Loucy (cell line): ENCODE results near the gene LOX.
"Not testable (repeated sequence)": the region's sequence is repeated elsewhere in the genome, so short reads cannot be mapped to it uniquely, and the experiment has no call there.

Experiments
- H2AFZ ChIP-seq: fragments of 200-600 bp; sonication (generic); 2 replicates; pipeline ENCODE4 v1.6.0; 2016; ENCODE audit warnings: antibody characterized with exemption, mild to moderate bottlenecking, low read length, moderate library complexity
- H3F3A ChIP-seq: fragments of 200-600 bp; 2 replicates; pipeline ENCODE4 v1.6.0; 2016; ENCODE audit warnings: antibody characterized with exemption, low read depth, mild to moderate bottlenecking
- H3K27me3 ChIP-seq: fragments of 200-600 bp; sonication (generic); 2 replicates; pipeline ENCODE4 v1.6.1; 2014; ENCODE audit warnings: low read length, mild to moderate bottlenecking; ENCODE audit not compliant: insufficient read depth, poor library complexity, severe bottlenecking
- H3K36me3 ChIP-seq: fragments of 200-600 bp; sonication (generic); 2 replicates; pipeline ENCODE4 v1.6.1; 2016; ENCODE audit warnings: low read length; ENCODE audit not compliant: insufficient read depth
- H3K4me1 ChIP-seq: fragments of 200-600 bp; sonication (generic); 2 replicates; pipeline ENCODE4 v1.5.1; 2014; ENCODE audit warnings: low read length, mild to moderate bottlenecking; ENCODE audit not compliant: insufficient read depth, poor library complexity, severe bottlenecking
- H3K4me2 ChIP-seq: fragments of 200-600 bp; sonication (generic); 2 replicates; pipeline ENCODE4 v1.6.0; 2014; ENCODE audit warnings: antibody characterized with exemption, low read length, low read depth, mild to moderate bottlenecking; ENCODE audit not compliant: poor library complexity, severe bottlenecking
- H3K4me3 ChIP-seq: fragments of 200-600 bp; sonication (generic); 2 replicates; pipeline ENCODE4 v1.5.1; 2014; ENCODE audit warnings: low read length, mild to moderate bottlenecking, mixed read lengths; ENCODE audit not compliant: poor library complexity, severe bottlenecking
- H3K79me2 ChIP-seq: fragments of 200-600 bp; sonication (generic); 2 replicates; pipeline ENCODE4 v1.6.1; 2014; ENCODE audit warnings: low read length; ENCODE audit not compliant: insufficient read depth
- H3K9ac ChIP-seq: fragments of 200-600 bp; sonication (generic); 2 replicates; pipeline ENCODE4 v1.6.0; 2014; ENCODE audit warnings: mild to moderate bottlenecking, low read depth, low read length, moderate library complexity; ENCODE audit not compliant: poor library complexity, severe bottlenecking
- H3K9me2 ChIP-seq: fragments of 200-600 bp; sonication (generic); replicated peaks from 2 replicates; pipeline ENCODE4 v1.6.1; 2016; ENCODE audit warnings: low read depth, low read length, mixed read lengths
- H3K9me3 ChIP-seq: fragments of 200-600 bp; sonication (generic); 2 replicates; pipeline ENCODE4 v1.6.1; 2014; ENCODE audit warnings: mild to moderate bottlenecking, antibody characterized with exemption, low read length, low read depth; ENCODE audit not compliant: insufficient read depth
- H4K20me1 ChIP-seq: fragments of 200-600 bp; sonication (generic); 2 replicates; pipeline ENCODE4 v1.6.0; 2014; ENCODE audit warnings: antibody characterized with exemption, low read length, mild to moderate bottlenecking; ENCODE audit not compliant: insufficient read depth, poor library complexity, severe bottlenecking
- EZH2phosphoT487 ChIP-seq: fragments of 200-600 bp; IDR thresholded peaks from 2 replicates; pipeline ENCODE4 v1.6.1; 2018; ENCODE audit warnings: antibody characterized with exemption, mild to moderate bottlenecking, moderate library complexity, borderline replicate concordance
- TF ChIP-seq, protein P1 (sequence below): fragments of 200-600 bp; sonication (generic); conservative IDR thresholded peaks from 2 replicates; pipeline ENCODE4 v1.5.1; 2014; ENCODE audit warnings: mild to moderate bottlenecking, antibody characterized with exemption, low read length

LOX gene

DNA sequence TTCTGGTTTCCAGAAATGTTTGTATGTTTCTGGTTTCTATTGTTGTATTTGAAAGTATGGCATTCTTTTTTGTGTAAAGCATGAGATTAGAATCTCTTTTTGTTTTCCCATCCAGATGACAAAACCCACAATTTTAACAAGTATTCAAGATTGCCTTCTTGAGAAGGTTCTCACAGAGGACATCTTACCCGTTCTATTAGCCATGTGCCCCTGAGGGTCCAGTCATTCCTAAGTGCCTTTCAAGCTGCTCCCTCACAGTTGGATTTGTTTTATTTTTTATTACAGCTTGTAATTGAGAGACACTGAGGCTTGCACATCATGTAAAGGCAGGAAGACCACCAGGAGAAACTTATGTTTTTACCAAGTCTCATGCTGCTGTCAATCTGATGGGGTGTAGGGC, 19.3 kb upstream of the LOX start:
- H3K27me3 ChIP-seq, result no peaks in the 10 kb centered on the region
- H4K20me1 ChIP-seq, result no peaks in the 10 kb centered on the region
- H3F3A ChIP-seq, result no peaks in the 10 kb centered on the region
- H3K9me3 ChIP-seq, result no peaks in the 10 kb centered on the region
- no peaks in the 10 kb centered on the region for H3K36me3 ChIP-seq
- H2AFZ ChIP-seq, result no peak overlapping the region
- TF ChIP-seq, protein P1, sequence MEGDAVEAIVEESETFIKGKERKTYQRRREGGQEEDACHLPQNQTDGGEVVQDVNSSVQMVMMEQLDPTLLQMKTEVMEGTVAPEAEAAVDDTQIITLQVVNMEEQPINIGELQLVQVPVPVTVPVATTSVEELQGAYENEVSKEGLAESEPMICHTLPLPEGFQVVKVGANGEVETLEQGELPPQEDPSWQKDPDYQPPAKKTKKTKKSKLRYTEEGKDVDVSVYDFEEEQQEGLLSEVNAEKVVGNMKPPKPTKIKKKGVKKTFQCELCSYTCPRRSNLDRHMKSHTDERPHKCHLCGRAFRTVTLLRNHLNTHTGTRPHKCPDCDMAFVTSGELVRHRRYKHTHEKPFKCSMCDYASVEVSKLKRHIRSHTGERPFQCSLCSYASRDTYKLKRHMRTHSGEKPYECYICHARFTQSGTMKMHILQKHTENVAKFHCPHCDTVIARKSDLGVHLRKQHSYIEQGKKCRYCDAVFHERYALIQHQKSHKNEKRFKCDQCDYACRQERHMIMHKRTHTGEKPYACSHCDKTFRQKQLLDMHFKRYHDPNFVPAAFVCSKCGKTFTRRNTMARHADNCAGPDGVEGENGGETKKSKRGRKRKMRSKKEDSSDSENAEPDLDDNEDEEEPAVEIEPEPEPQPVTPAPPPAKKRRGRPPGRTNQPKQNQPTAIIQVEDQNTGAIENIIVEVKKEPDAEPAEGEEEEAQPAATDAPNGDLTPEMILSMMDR, result no peak
- no peak for TF ChIP-seq EZH2phosphoT487
- H3K4me2 ChIP-seq, result no peak overlapping the region
- H3K9ac ChIP-seq, result no peak overlapping the region
- no peaks in the 10 kb centered on the region for H3K9me2 ChIP-seq
- no peaks in the 10 kb centered on the region for H3K79me2 ChIP-seq
- H3K4me3 ChIP-seq, result no peak overlapping the region
- H3K4me1 ChIP-seq, result no peaks in the 10 kb centered on the region

- Histone ChIP-seq H2AFZ (no peak overlapping the region), H3K27me3 (no peaks in the 10 kb centered on the region), H3F3A (no peaks in the 10 kb centered on the region)
Observed at GRCh38 chr5:122095158-122095557, 17.1 kb upstream of the LOX start.

DNA sequence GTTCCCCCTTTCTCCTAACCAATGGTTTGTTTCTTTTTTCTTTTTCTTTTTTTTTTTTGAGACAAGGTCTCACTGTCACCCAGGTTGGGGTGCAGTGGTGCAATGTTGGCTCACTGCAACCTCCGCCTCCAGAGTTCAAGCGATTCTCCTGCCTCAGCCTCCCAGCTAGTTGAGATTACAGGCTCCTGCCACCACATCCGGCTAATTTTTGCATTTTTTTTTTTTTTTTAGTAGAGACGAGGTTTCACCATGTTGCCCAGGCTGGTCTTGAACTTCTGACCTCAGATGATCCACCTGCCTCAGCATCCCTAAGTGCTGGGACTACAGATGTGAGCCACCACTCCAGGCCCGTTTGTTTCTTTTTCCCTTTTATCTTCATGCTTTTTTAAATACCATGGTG, 16.2 kb upstream of the LOX start:
- H3K36me3 ChIP-seq, H3K4me2 ChIP-seq, H3K4me3 ChIP-seq, H3K9me2 ChIP-seq, H2AFZ ChIP-seq, H3K9me3 ChIP-seq, H3K9ac ChIP-seq, H3K79me2 ChIP-seq, H3K4me1 ChIP-seq, H3K27me3 ChIP-seq, H4K20me1 ChIP-seq, H3F3A ChIP-seq: not testable (repeated sequence)

More at GRCh38 chr5:122095158-122095557, 17.1 kb upstream of the LOX start:
- Histone ChIP-seq H3K9ac (no peak overlapping the region), H4K20me1 (no peaks in the 10 kb centered on the region), H3K4me2 (no peak overlapping the region), H3K4me1 (no peaks in the 10 kb centered on the region), H3K9me2 (no peaks in the 10 kb centered on the region), H3K9me3 (no peaks in the 10 kb centered on the region), H3K36me3 (no peaks in the 10 kb centered on the region), H3K4me3 (no peak overlapping the region), H3K79me2 (no peaks in the 10 kb centered on the region)
- TF ChIP-seq, protein P1, result no peak
- no peak for TF ChIP-seq EZH2phosphoT487

DNA sequence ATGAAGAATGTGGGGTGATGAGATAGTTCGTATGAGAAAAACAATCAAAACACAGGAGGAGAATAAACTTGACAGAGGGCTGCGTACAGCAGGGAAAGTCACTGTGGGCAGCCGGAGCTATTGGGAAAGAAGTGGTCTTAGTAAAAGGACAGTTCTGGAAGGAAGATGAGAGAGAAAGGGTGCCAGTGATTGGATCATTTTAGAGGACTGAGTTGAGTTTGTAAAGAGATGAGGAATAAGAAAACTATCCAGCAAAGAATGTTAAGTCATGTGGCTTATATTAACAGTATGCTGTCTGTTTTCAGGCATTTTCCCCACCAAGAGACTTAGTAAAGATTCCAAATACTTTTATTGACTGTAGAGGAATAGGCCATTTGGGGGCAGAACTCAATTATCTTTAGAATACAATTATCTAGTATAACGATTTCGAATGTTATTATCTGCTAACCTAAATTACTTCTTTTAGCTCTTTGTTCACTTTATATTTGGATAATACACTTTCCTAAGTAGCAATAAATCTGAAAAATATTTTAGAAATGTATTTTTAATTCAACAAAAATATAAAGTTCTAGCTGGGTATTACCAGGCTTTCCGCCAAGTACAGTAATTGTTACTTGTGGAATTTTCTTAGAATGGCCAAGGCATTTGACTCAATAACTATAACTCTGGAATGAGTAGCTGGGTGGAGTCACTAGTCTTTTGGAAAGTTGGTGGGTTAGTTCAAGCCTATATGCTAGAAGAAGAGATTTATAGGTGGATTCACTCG, 15.5 kb upstream of the LOX start:
- Histone ChIP-seq H3K9ac (no peak overlapping the region), H2AFZ (no peak overlapping the region), H3K4me1 (peaks cover 6% of the 10 kb centered on the region), H3K27me3 (no peaks in the 10 kb centered on the region), H3K9me2 (no peaks in the 10 kb centered on the region), H3K4me2 (no peak overlapping the region), H3K9me3 (no peaks in the 10 kb centered on the region), H3K36me3 (no peaks in the 10 kb centered on the region), H3K4me3 (no peak overlapping the region), H4K20me1 (no peaks in the 10 kb centered on the region), H3F3A (no peaks in the 10 kb centered on the region), H3K79me2 (no peaks in the 10 kb centered on the region)
- no peak for TF ChIP-seq EZH2phosphoT487
- TF ChIP-seq, protein P1, result no peak
